ENCODE data around the gene AKR1C8. TPM values are rescaled to one million over a fixed set of nuclear protein-coding genes. Genes with fewer than 3 reads are reported as not detected.
"Not testable (repeated sequence)": the region's sequence is repeated elsewhere in the genome, so short reads cannot be mapped to it uniquely, and the experiment has no call there.

Gene AKR1C8
- total RNA-seq, 1 donor from 2014 or later = not detected

DNA sequence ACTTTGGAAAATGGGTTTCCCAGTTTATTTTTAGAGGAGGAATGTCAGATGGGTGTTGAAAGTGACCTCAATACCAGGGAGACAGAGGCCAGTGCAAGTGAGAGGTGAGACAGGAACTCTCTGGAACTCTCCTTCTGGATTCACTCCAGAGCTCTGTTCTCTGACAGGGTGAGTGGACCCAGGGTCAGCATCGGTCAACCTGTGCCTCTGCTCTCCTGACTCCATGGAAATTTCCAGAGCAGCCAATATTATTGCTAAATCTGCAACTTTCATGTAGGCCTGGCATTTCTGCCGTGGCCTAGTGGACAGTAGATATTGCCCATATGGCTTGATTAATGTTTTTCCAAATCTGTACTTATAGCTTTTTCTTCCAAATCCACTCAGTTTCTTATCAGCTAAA lies 31.9 kb upstream of the AKR1C8 start:
- Histone ChIP-seq H3K4me3 (no peak overlapping the region), H3K9me3 (no peaks in the 10 kb centered on the region), H3K4me1 (no peaks in the 10 kb centered on the region), H3K27ac (no peak overlapping the region), H3K27me3 (no peaks in the 10 kb centered on the region), H3K36me3 (no peaks in the 10 kb centered on the region)
- no peak for DNase-seq (ENCODE audit: extremely low spot score in 2 of 2)
- intact Hi-C loops (cut with DNase I) = no loop called here
- TF ChIP-seq, protein P1, sequence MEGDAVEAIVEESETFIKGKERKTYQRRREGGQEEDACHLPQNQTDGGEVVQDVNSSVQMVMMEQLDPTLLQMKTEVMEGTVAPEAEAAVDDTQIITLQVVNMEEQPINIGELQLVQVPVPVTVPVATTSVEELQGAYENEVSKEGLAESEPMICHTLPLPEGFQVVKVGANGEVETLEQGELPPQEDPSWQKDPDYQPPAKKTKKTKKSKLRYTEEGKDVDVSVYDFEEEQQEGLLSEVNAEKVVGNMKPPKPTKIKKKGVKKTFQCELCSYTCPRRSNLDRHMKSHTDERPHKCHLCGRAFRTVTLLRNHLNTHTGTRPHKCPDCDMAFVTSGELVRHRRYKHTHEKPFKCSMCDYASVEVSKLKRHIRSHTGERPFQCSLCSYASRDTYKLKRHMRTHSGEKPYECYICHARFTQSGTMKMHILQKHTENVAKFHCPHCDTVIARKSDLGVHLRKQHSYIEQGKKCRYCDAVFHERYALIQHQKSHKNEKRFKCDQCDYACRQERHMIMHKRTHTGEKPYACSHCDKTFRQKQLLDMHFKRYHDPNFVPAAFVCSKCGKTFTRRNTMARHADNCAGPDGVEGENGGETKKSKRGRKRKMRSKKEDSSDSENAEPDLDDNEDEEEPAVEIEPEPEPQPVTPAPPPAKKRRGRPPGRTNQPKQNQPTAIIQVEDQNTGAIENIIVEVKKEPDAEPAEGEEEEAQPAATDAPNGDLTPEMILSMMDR (IDR thresholded peaks at IDR 0.05) = no peak
- no peak for TF ChIP-seq POLR2A (IDR thresholded peaks at IDR 0.05)
- no peak for TF ChIP-seq POLR2AphosphoS5 (IDR thresholded peaks at IDR 0.05; ENCODE audit: insufficient read depth in 1 of 2, low read depth in 1 of 2)

DNA sequence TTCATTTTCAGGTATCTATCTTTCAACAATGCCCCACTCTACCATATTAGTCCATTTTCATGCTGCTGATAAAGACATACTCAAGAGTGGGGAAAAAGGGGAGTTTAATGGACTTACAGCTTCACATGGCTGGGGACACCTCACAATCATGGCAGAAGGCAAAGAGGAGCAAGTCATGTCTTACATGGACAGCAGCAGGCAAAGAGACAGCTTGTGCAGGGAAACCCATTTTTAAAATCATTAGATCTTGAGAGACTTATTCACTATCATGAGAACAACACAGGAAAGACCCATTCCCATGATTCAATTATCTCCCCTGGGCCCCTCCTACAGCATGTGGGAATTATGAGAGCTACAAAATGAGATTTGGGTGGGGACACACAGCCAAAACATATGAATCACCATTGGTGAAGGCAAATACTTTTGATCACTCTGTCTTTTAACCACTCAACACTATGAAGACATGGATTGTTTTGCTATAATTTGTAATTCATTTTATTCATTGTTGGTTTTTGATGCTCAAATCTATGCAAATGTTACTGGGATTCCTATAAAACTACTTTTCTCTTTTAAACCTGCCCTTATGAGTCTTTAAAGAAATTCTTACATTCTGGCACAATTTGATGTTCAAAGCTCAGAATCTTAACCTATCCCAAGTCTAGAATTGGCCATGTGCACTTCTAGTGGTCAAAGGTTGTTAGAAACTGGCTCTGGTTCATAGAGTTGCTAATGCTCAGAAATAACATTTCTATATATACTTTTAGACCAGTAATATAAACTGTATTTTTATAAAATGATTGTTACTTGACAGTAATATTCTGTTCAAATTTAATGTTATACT lies 27.0 kb upstream of the AKR1C8 start:
- no peaks in the 10 kb centered on the region for H3K9me3 ChIP-seq
- H3K4me3 ChIP-seq = no peak overlapping the region
- intact Hi-C loops (cut with DNase I) = no loop called here
- no peaks in the 10 kb centered on the region for H3K4me1 ChIP-seq
- no peaks in the 10 kb centered on the region for H3K36me3 ChIP-seq
- H3K27me3 ChIP-seq = no peaks in the 10 kb centered on the region
- H3K27ac ChIP-seq = no peak overlapping the region
- no peak for DNase-seq (ENCODE audit: extremely low spot score in 2 of 2)
- TF ChIP-seq, protein P1 (IDR thresholded peaks at IDR 0.05) = no peak

DNA sequence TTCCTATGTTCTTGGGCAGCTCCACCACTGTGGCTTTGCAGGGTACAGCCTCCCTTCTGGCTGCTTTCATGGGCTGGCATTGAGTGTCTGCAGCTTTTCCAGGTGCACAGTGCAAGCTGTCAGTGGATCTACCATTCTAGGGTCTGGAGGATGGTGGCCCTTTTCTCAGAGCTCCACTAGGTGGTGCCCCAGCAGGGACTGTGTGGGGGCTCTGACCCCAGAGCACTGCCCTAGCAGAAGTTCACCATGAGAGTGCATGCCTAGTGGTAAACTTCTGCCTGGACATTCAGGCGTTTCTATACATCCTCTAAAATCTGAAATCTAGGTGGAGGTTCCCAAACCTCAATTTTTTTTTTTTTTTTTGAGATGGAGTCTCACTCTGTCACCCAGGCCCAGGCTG lies 25.3 kb upstream of the AKR1C8 start:
- intact Hi-C loops (cut with DNase I); H3K4me3 ChIP-seq; H3K27ac ChIP-seq; H3K4me1 ChIP-seq; H3K36me3 ChIP-seq; H3K27me3 ChIP-seq; DNase-seq (ENCODE audit: extremely low spot score in 2 of 2); H3K9me3 ChIP-seq: not testable (repeated sequence)

DNA sequence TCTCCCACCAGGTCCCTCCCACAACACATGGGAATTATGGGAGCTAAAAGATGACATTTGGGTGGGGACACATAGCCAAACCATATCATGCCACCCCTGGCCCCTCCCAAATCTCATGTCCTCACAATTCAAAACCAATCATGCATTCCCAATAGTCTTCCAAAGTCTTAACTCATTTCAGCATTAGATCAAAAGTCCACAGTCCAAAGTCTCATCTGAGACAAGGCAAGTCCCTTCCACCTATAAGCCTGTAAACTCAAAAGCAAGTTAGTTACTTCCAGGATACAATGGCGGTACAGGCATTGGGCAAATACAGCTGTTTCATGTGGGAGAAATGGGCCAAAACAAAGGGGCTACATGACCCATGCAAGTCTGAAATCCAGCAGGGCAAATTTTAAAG lies 24.8 kb upstream of the AKR1C8 start:
- H3K36me3 ChIP-seq; H3K4me3 ChIP-seq; H3K4me1 ChIP-seq; DNase-seq (ENCODE audit: extremely low spot score in 2 of 2); H3K9me3 ChIP-seq; H3K27ac ChIP-seq; intact Hi-C loops (cut with DNase I); H3K27me3 ChIP-seq: not testable (repeated sequence)

DNA sequence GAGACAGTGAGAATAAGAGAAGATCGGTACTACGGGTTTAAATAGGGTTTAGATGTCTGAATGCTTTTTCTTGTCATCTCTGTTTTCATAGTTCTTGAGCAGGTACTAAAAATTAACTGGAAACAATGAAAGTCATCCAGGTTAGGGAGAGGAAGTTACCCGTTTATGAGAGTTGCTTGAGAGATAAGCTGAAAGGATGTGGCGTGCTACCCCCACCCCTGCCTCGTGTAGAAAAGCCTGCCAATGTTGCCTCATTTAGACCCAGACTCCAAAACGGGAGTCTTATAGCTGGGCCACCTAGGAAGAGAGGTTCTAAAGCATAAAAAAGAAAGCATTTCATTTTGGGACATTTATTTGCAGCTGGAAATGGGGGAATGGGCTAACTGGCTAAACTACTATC lies 21.8 kb upstream of the AKR1C8 start:
- no peak for DNase-seq (ENCODE audit: extremely low spot score in 2 of 2)
- Histone ChIP-seq H3K4me3 (no peak overlapping the region), H3K27ac (no peak overlapping the region), H3K36me3 (no peaks in the 10 kb centered on the region), H3K27me3 (no peaks in the 10 kb centered on the region), H3K4me1 (no peaks in the 10 kb centered on the region), H3K9me3 (no peaks in the 10 kb centered on the region)
- TF ChIP-seq, protein P1 (IDR thresholded peaks at IDR 0.05) = no peak
- TF ChIP-seq POLR2A (IDR thresholded peaks at IDR 0.05) = no peak
- TF ChIP-seq POLR2AphosphoS5 (IDR thresholded peaks at IDR 0.05; ENCODE audit: insufficient read depth in 1 of 2, low read depth in 1 of 2) = no peak
- intact Hi-C loops (cut with DNase I) = no loop called here

DNA sequence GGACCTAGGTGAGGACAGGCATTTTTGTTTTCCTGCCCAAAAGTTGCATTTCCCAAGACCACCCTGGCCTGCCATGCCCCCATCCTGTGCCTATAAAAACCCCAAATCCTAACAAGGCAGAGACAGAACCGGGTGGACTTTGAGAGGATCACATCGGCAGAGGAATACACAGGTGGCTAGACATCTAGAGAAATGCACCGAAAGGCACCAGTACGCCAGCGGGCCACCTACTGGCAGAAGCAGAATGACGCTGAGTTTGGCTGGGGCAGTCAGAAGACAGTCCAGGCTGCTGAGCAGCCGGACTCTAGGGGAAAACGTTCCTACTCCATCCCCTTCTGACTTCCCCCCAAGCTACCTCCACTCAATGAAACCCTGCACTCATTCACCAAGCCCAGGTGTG lies 14.4 kb upstream of the AKR1C8 start:
- H3K27me3 ChIP-seq = no peaks in the 10 kb centered on the region
- no peak overlapping the region for H3K27ac ChIP-seq
- no peaks in the 10 kb centered on the region for H3K9me3 ChIP-seq
- H3K4me3 ChIP-seq = no peak overlapping the region
- intact Hi-C loops (cut with DNase I) = no loop called here
- H3K4me1 ChIP-seq = no peaks in the 10 kb centered on the region
- DNase-seq (ENCODE audit: extremely low spot score in 2 of 2) = no peak
- no peaks in the 10 kb centered on the region for H3K36me3 ChIP-seq
- TF ChIP-seq, protein P1 (IDR thresholded peaks at IDR 0.05) = no peak
- TF ChIP-seq POLR2AphosphoS5 (IDR thresholded peaks at IDR 0.05; ENCODE audit: insufficient read depth in 1 of 2, low read depth in 1 of 2) (no peak), POLR2A (IDR thresholded peaks at IDR 0.05) (no peak)
